ENCODE data around the gene JUN.

DNA sequence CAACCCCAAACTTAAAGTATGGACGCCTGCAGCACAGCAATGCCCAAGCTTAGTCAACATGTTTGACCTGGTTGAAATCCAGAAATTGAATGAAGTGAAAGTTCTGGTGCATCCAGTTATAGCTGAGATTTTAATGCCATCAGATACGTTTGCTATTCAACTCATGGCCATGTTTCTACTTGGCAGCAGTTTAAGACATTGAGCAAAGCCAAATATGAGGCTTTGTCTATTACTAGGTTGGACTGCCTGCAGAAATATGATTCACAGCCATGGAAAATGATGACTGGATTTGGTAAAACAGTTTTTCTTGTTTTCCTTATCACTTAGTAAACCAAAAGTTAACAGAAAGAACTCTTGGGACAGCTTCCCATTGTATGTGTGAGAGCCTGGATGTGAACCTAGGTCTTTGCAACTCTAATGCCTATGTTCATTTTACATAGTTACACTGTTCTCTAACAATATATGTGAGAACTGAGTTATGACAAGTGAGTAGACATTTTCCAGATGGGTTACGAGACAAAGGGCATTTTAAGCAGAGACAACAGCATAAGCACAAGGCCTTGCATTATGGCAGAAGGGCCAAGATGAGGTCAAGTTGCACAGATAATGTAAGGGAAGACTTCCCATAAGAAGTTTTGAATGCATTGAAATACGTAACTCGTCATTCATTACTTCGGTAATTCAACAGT, 51.6 kb downstream of the JUN start:
- TF ChIP-seq, protein P1, sequence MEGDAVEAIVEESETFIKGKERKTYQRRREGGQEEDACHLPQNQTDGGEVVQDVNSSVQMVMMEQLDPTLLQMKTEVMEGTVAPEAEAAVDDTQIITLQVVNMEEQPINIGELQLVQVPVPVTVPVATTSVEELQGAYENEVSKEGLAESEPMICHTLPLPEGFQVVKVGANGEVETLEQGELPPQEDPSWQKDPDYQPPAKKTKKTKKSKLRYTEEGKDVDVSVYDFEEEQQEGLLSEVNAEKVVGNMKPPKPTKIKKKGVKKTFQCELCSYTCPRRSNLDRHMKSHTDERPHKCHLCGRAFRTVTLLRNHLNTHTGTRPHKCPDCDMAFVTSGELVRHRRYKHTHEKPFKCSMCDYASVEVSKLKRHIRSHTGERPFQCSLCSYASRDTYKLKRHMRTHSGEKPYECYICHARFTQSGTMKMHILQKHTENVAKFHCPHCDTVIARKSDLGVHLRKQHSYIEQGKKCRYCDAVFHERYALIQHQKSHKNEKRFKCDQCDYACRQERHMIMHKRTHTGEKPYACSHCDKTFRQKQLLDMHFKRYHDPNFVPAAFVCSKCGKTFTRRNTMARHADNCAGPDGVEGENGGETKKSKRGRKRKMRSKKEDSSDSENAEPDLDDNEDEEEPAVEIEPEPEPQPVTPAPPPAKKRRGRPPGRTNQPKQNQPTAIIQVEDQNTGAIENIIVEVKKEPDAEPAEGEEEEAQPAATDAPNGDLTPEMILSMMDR (IDR thresholded peaks at IDR 0.05; ENCODE audit: low read depth, low read length, missing input control): no peak
- TF ChIP-seq YY1 (IDR thresholded peaks at IDR 0.05) (no peak), TAF1 (conservative IDR thresholded peaks at IDR 0.05) (no peak), HNF4G (IDR thresholded peaks at IDR 0.05) (no peak)
- TF ChIP-seq, protein P2, sequence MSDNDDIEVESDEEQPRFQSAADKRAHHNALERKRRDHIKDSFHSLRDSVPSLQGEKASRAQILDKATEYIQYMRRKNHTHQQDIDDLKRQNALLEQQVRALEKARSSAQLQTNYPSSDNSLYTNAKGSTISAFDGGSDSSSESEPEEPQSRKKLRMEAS (IDR thresholded peaks at IDR 0.05): no peak

Measured in liver (tissue), 3 donors.